Fibroblast of lung (primary cell): ENCODE results near the gene STIM1. TPM values are rescaled to one million over a fixed set of nuclear protein-coding genes. Genes with fewer than 3 reads are reported as not detected.

Experiments
- DNase-seq, 2 donors: peaks; one replicate each; pipeline versions ENCODE4 v3.0.0 to v3.0.0-alpha.2; 2010; ENCODE audit warnings: low read depth in 2 of 2
- H2AFZ ChIP-seq: 2 replicates; pipeline ENCODE4 v1.5.1; 2012; ENCODE audit warnings: low read length, control low read depth, inconsistent platforms
- H3K27ac ChIP-seq: 2 replicates; pipeline ENCODE4 v1.5.1; 2011; ENCODE audit warnings: low read length, control low read depth; ENCODE audit not compliant: insufficient read depth
- H3K27me3 ChIP-seq: 2 replicates; pipeline ENCODE4 v1.5.1; 2011; ENCODE audit warnings: mild to moderate bottlenecking, low read length; ENCODE audit not compliant: control insufficient read depth, insufficient read depth
- H3K36me3 ChIP-seq: 2 replicates; pipeline ENCODE4 v1.5.1; 2011; ENCODE audit warnings: low read length; ENCODE audit not compliant: control insufficient read depth, insufficient read depth
- H3K4me1 ChIP-seq: 2 replicates; pipeline ENCODE4 v1.5.1; 2011; ENCODE audit warnings: low read length; ENCODE audit not compliant: control insufficient read depth, insufficient read depth; ENCODE audit errors: extremely low read depth
- H3K4me2 ChIP-seq: 2 replicates; pipeline ENCODE4 v1.5.1; 2011; ENCODE audit warnings: low read length, control low read depth; ENCODE audit not compliant: insufficient read depth; ENCODE audit errors: extremely low read depth
- H3K4me3 ChIP-seq, 4 experiments: fragments of 200-600 bp in 1 of 4; sonication (generic) in 1 of 4; replicated peaks in 1 of 4; 2 replicates each; pipeline ENCODE4 v1.5.1; 2011 to 2016; ENCODE audit warnings: low read length in 4 of 4, low read depth in 3 of 4, mild to moderate bottlenecking in 3 of 4, control low read depth in 2 of 4, inconsistent platforms in 1 of 4, mixed read lengths in 1 of 4; ENCODE audit not compliant: insufficient read depth in 1 of 4; ENCODE audit errors: control extremely low read depth in 1 of 4
- H3K79me2 ChIP-seq: 2 replicates; pipeline ENCODE4 v1.5.1; 2012; ENCODE audit warnings: mild to moderate bottlenecking, low read length, inconsistent platforms; ENCODE audit not compliant: control insufficient read depth, insufficient read depth
- H3K9ac ChIP-seq: 2 replicates; pipeline ENCODE4 v1.5.1; 2011; ENCODE audit warnings: mild to moderate bottlenecking, low read length, control low read depth; ENCODE audit not compliant: insufficient read depth
- H3K9me3 ChIP-seq: 2 replicates; pipeline ENCODE4 v1.5.1; 2012; ENCODE audit warnings: low read depth, low read length; ENCODE audit not compliant: control insufficient read depth, insufficient read depth
- H4K20me1 ChIP-seq: 2 replicates; pipeline ENCODE4 v1.5.1; 2011; ENCODE audit warnings: low read length; ENCODE audit not compliant: control insufficient read depth, insufficient read depth; ENCODE audit errors: extremely low read depth
- EZH2 ChIP-seq: IDR thresholded peaks from 2 replicates; pipeline ENCODE4 v1.5.1; 2012; ENCODE audit warnings: low read length, control low read depth, mild to moderate bottlenecking; ENCODE audit errors: missing control alignments
- polyA plus RNA-seq, 2 donors: library from polyadenylated mRNA; depleted of rRNA in 1 of 2; stranded (reverse) in 1 of 2; unstranded in 1 of 2; fragments of >200 nt; gene quantifications; 2 replicates each; pipeline ENCODE4 v1.2.1, GENCODE V29; 2011 to 2012; ENCODE audit warnings: missing spikeins in 1 of 2
- total RNA-seq: library from RNA; depleted of rRNA; stranded (reverse); fragments of >200 nt; gene quantifications from 2 replicates; pipeline ENCODE4 v1.2.1, GENCODE V29; 2014
- TF ChIP-seq, protein P1 (sequence below), 2 donors: IDR thresholded peaks in 1 of 2; conservative IDR thresholded peaks in 1 of 2; 1 replicate in 1 of 2; 2 replicates in 1 of 2; pipeline ENCODE4 v1.5.1; 2011 to 2012; ENCODE audit warnings: low read length in 2 of 2, control low read depth in 1 of 2, inconsistent platforms in 1 of 2, low read depth in 1 of 2, mild to moderate bottlenecking in 1 of 2

The STIM1 gene
- total and polyA plus RNA-seq, 2 donors (not counting 1 experiment from before 2014, with no cell fraction given): 38.1 to 44.6 TPM

DNA sequence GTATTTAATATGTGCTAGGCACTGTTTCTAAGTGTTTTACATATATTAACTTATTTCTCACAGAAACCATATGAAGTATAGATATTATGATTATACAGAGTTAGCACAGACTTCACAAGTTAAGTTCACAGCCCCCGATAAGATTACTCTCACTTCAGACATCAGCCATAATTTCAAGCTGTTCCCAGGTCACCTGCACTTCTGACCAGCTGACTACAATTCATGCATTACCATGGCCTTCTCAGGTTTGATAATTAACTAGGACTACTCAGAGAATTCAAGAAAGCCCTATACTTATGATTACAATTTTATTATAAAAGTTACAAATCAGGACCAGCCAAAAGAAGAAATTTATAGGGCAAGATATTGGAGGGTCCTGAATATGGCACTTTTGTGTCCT is 170.9 kb downstream of the STIM1 start:
- H3K79me2 ChIP-seq: no peaks in the 10 kb centered on the region
- H3K9ac ChIP-seq: no peak overlapping the region
- H3K4me2 ChIP-seq: no peak overlapping the region
- H2AFZ ChIP-seq: no peak overlapping the region
- H3K27me3 ChIP-seq: no peaks in the 10 kb centered on the region
- no peaks in the 10 kb centered on the region for H3K9me3 ChIP-seq
- no peak overlapping the region for H3K27ac ChIP-seq
- TF ChIP-seq, protein P1, sequence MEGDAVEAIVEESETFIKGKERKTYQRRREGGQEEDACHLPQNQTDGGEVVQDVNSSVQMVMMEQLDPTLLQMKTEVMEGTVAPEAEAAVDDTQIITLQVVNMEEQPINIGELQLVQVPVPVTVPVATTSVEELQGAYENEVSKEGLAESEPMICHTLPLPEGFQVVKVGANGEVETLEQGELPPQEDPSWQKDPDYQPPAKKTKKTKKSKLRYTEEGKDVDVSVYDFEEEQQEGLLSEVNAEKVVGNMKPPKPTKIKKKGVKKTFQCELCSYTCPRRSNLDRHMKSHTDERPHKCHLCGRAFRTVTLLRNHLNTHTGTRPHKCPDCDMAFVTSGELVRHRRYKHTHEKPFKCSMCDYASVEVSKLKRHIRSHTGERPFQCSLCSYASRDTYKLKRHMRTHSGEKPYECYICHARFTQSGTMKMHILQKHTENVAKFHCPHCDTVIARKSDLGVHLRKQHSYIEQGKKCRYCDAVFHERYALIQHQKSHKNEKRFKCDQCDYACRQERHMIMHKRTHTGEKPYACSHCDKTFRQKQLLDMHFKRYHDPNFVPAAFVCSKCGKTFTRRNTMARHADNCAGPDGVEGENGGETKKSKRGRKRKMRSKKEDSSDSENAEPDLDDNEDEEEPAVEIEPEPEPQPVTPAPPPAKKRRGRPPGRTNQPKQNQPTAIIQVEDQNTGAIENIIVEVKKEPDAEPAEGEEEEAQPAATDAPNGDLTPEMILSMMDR (conservative IDR thresholded peaks at IDR 0.05 in 1 of 2, IDR thresholded peaks at IDR 0.05 in 1 of 2; ENCODE audit: low read depth in 1 of 2, low read length in 2 of 2): no peak
- no peak for TF ChIP-seq EZH2
- DNase-seq: no peak
- no peaks in the 10 kb centered on the region for H3K36me3 ChIP-seq
- H3K4me3 ChIP-seq: no peak overlapping the region
- H3K4me1 ChIP-seq: no peaks in the 10 kb centered on the region
- H4K20me1 ChIP-seq: no peaks in the 10 kb centered on the region

DNA sequence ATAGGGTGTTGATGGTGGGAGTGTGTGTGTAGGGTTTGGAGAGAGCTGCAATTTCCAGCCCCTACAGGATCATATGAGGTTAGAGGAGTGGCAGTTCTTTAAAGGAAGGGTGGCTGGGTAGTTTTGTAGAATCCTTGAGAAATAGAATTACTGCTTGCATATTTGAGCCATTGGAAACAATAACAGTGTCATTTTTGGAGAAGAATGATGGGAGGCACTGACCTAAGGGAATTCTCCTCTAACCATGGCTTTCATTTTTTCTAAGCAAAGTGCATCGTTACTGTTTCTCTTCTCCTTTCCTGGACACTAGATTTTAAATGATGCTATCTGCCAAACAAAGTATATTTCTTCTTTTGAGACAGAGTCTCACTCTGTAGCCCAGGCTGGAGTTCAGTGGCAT is 172.3 kb downstream of the STIM1 start:
- TF ChIP-seq, protein P1 (conservative IDR thresholded peaks at IDR 0.05 in 1 of 2, IDR thresholded peaks at IDR 0.05 in 1 of 2; ENCODE audit: low read depth in 1 of 2, low read length in 2 of 2): no peak
- TF ChIP-seq EZH2: no peak
- H4K20me1 ChIP-seq: no peaks in the 10 kb centered on the region
- no peaks in the 10 kb centered on the region for H3K79me2 ChIP-seq
- DNase-seq: no peak
- no peak overlapping the region for H2AFZ ChIP-seq
- H3K36me3 ChIP-seq: no peaks in the 10 kb centered on the region
- no peak overlapping the region for H3K4me3 ChIP-seq
- H3K9me3 ChIP-seq: no peaks in the 10 kb centered on the region
- H3K9ac ChIP-seq: no peak overlapping the region
- no peaks in the 10 kb centered on the region for H3K27me3 ChIP-seq
- H3K4me1 ChIP-seq: no peaks in the 10 kb centered on the region
- no peak overlapping the region for H3K4me2 ChIP-seq
- H3K27ac ChIP-seq: no peak overlapping the region

DNA sequence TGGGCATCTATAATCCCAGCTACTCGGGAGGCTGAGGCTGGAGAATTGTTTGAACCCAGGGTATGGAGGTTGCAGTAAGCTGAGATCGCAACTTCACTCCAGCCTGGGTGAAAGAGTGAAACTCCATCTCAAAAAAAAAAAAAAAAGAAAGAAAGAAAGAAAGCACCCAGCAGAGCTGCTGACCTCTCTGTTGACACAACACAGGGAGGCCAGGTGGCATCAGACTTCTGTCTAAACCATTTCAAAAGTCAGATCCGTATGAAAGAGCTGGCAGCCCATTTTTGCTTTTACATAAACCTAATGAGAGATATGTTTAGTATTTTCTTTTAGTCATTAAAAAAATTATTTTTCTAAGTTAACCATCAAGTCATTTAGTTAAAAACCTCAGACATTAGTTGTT is 174.7 kb downstream of the STIM1 start:
- H4K20me1 ChIP-seq: no peaks in the 10 kb centered on the region
- TF ChIP-seq, protein P1 (conservative IDR thresholded peaks at IDR 0.05 in 1 of 2, IDR thresholded peaks at IDR 0.05 in 1 of 2; ENCODE audit: low read depth in 1 of 2, low read length in 2 of 2): no peak
- no peak for TF ChIP-seq EZH2
- no peak overlapping the region for H3K27ac ChIP-seq
- H3K79me2 ChIP-seq: no peaks in the 10 kb centered on the region
- H2AFZ ChIP-seq: no peak overlapping the region
- DNase-seq: no peak
- no peak overlapping the region for H3K4me3 ChIP-seq
- H3K4me2 ChIP-seq: no peak overlapping the region
- no peaks in the 10 kb centered on the region for H3K36me3 ChIP-seq
- no peaks in the 10 kb centered on the region for H3K9me3 ChIP-seq
- no peak overlapping the region for H3K9ac ChIP-seq
- H3K27me3 ChIP-seq: no peaks in the 10 kb centered on the region
- H3K4me1 ChIP-seq: no peaks in the 10 kb centered on the region
